Neural cell (in vitro differentiated cells): ENCODE data around the gene TMTC1. TPM values are rescaled to one million over a fixed set of nuclear protein-coding genes. Genes with fewer than 3 reads are reported as not detected.

Experiments
- H2AFZ ChIP-seq: fragments of 200-600, 300-800 bp; sonication (generic), shearing (Covaris generic); 2 replicates; pipeline ENCODE4 v1.6.0; 2014; ENCODE audit warnings: low read depth, mild to moderate bottlenecking, antibody characterized with exemption, low read length, moderate library complexity
- H3F3A ChIP-seq: fragments of 200-600 bp; shearing (Covaris generic); 2 replicates; pipeline ENCODE4 v1.6.1; 2016; ENCODE audit warnings: mild to moderate bottlenecking, moderate library complexity, mixed read lengths, antibody characterized with exemption, low read length; ENCODE audit not compliant: insufficient read depth, poor library complexity, severe bottlenecking
- H3K27ac ChIP-seq: fragments of 200-600, 300-800 bp; sonication (generic), shearing (Covaris generic); 2 replicates; pipeline ENCODE4 v1.5.1; 2014; ENCODE audit warnings: mild to moderate bottlenecking, low read length, moderate library complexity
- H3K27me3 ChIP-seq: fragments of 300-800, 200-600 bp; sonication (generic), shearing (Covaris generic); 2 replicates; pipeline ENCODE4 v1.6.0; 2014; ENCODE audit warnings: mild to moderate bottlenecking, low read depth, low read length, moderate library complexity; ENCODE audit not compliant: insufficient read depth
- H3K36me3 ChIP-seq: fragments of 300-800, 200-600 bp; sonication (generic), shearing (Covaris generic); 2 replicates; pipeline ENCODE4 v1.5.1; 2014; ENCODE audit warnings: mild to moderate bottlenecking, antibody characterized with exemption, low read length, moderate library complexity; ENCODE audit not compliant: insufficient read depth
- H3K4me2 ChIP-seq: fragments of 300-800, 200-600 bp; sonication (generic), shearing (Covaris generic); 2 replicates; pipeline ENCODE4 v1.6.0; 2014; ENCODE audit warnings: mild to moderate bottlenecking, low read length
- H3K4me3 ChIP-seq: fragments of 300-800, 200-600 bp; sonication (generic), shearing (Covaris generic); 2 replicates; pipeline ENCODE4 v1.5.1; 2014; ENCODE audit warnings: mild to moderate bottlenecking, low read length, moderate library complexity
- H3K79me2 ChIP-seq: fragments of 200-600 bp; shearing (Covaris generic); replicated peaks from 2 replicates; pipeline ENCODE4 v1.6.0; 2014; ENCODE audit warnings: mild to moderate bottlenecking, low read length, moderate library complexity; ENCODE audit not compliant: insufficient read depth
- H3K9ac ChIP-seq: fragments of 300-800, 200-600 bp; sonication (generic), shearing (Covaris generic); 2 replicates; pipeline ENCODE4 v1.6.1; 2016; ENCODE audit warnings: mild to moderate bottlenecking, low read length, mixed read lengths
- H3K9me2 ChIP-seq: fragments of 200-600 bp; shearing (Covaris generic); 2 replicates; pipeline ENCODE4 v1.6.1; 2016; ENCODE audit warnings: mild to moderate bottlenecking, low read length, mixed read lengths; ENCODE audit not compliant: insufficient read depth
- H3K9me3 ChIP-seq: fragments of 200-600, 300-800 bp; sonication (generic), shearing (Covaris generic); 2 replicates; pipeline ENCODE4 v1.6.1; 2016; ENCODE audit warnings: mild to moderate bottlenecking, mixed run types, low read length, moderate library complexity, mixed read lengths
- H4K20me1 ChIP-seq: fragments of 200-600 bp; shearing (Covaris generic); 2 replicates; pipeline ENCODE4 v1.6.1; 2016; ENCODE audit warnings: mild to moderate bottlenecking, mixed run types; ENCODE audit not compliant: insufficient read depth
- EP300 ChIP-seq: fragments of 450-650 bp; conservative IDR thresholded peaks from 2 replicates; pipeline ENCODE4 v1.6.1; 2014; ENCODE audit warnings: antibody characterized with exemption, mild to moderate bottlenecking, moderate library complexity; ENCODE audit not compliant: poor library complexity, severe bottlenecking
- EZH2 ChIP-seq: fragments of 200-600, 300-800 bp; shearing (Covaris generic), sonication (generic); IDR thresholded peaks from 2 replicates; pipeline ENCODE4 v1.6.1; 2014; ENCODE audit warnings: antibody characterized with exemption, low read length, borderline replicate concordance, mild to moderate bottlenecking; ENCODE audit not compliant: insufficient read depth, poor library complexity, severe bottlenecking
- MXI1 ChIP-seq: fragments of 450-650 bp; conservative IDR thresholded peaks from 2 replicates; pipeline ENCODE4 v1.6.1; 2014; ENCODE audit warnings: antibody characterized with exemption, mild to moderate bottlenecking; ENCODE audit not compliant: poor library complexity, severe bottlenecking
- POLR2AphosphoS5 ChIP-seq: IDR thresholded peaks from 2 replicates; pipeline ENCODE4 v1.6.1; 2012
- RAD21 ChIP-seq: fragments of 450-650 bp; conservative IDR thresholded peaks from 2 replicates; pipeline ENCODE4 v1.6.1; 2014; ENCODE audit warnings: antibody characterized with exemption, mild to moderate bottlenecking, moderate library complexity
- SMC3 ChIP-seq: fragments of 450-650 bp; conservative IDR thresholded peaks from 2 replicates; pipeline ENCODE4 v1.6.1; 2014; ENCODE audit warnings: antibody characterized with exemption, mild to moderate bottlenecking, moderate library complexity; ENCODE audit not compliant: poor library complexity
- TAF1 ChIP-seq: IDR thresholded peaks from 2 replicates; pipeline ENCODE4 v1.6.1; 2012; ENCODE audit warnings: low read depth
- polyA plus RNA-seq: library from polyadenylated mRNA; depleted of rRNA; stranded (reverse); fragments of >200 nt; gene quantifications from 2 replicates; pipeline ENCODE4 v1.2.3, GENCODE V29; 2014
- TF ChIP-seq, protein P1 (sequence below): IDR thresholded peaks from 2 replicates; pipeline ENCODE4 v1.6.1; 2012; ENCODE audit warnings: borderline replicate concordance
- TF ChIP-seq, protein P2 (sequence below): fragments of 450-650 bp; IDR thresholded peaks from 2 replicates; pipeline ENCODE4 v1.5.1; 2014; ENCODE audit warnings: antibody characterized with exemption, mild to moderate bottlenecking, moderate library complexity; ENCODE audit not compliant: poor library complexity, severe bottlenecking

TMTC1 gene
- polyA plus RNA-seq, 1 donor from 2014 or later = 10.0 TPM

DNA sequence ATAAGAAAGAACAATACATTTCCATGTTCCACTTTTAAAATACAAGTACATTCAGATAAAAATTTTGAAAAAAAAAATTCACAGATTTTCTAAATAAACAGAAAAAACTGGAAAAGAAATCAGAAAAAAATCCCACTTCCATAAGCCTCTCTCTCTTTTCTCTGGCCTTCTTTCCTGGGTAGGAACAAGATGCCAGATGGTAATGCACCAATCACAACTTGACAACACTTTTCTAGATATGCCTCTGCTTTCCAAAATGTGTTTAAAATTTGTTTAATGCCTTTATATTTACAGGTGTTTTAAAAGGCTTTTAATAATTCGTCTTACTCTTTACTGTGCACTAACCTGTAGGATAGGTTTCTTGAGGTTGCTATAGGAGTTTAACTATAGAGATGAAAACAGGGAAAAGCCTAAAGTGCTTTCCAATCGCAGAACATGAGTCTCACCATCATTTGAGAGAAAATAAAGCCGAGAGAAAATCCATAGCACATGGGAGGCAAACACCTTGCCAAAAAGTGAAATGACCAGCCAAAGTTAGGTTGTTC lies 74.2 kb downstream of the TMTC1 start:
- H3K4me3 ChIP-seq = no peak overlapping the region
- H3K27ac ChIP-seq = no peak overlapping the region

DNA sequence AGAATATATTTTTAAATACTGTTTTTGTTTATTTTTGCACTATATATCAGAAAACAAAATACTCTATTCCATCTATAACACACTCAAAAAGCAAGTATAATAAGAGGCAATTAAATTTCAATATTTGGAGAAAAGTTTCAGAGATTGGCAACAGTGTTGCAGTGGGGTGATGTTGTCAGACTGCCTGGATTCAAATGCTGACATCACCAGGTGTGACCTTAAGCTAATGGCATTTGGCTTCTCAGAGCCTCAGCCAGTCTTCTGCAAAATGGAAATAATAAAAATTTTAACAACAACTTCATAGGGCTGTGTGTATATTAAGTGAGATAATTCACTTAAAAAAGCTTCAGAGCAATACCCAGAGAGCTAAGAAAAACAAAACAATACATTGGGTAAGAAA lies 74.7 kb downstream of the TMTC1 start:
- no peaks in the 10 kb centered on the region for H3K9me2 ChIP-seq
- H2AFZ ChIP-seq = no peak overlapping the region
- TF ChIP-seq, protein P1, sequence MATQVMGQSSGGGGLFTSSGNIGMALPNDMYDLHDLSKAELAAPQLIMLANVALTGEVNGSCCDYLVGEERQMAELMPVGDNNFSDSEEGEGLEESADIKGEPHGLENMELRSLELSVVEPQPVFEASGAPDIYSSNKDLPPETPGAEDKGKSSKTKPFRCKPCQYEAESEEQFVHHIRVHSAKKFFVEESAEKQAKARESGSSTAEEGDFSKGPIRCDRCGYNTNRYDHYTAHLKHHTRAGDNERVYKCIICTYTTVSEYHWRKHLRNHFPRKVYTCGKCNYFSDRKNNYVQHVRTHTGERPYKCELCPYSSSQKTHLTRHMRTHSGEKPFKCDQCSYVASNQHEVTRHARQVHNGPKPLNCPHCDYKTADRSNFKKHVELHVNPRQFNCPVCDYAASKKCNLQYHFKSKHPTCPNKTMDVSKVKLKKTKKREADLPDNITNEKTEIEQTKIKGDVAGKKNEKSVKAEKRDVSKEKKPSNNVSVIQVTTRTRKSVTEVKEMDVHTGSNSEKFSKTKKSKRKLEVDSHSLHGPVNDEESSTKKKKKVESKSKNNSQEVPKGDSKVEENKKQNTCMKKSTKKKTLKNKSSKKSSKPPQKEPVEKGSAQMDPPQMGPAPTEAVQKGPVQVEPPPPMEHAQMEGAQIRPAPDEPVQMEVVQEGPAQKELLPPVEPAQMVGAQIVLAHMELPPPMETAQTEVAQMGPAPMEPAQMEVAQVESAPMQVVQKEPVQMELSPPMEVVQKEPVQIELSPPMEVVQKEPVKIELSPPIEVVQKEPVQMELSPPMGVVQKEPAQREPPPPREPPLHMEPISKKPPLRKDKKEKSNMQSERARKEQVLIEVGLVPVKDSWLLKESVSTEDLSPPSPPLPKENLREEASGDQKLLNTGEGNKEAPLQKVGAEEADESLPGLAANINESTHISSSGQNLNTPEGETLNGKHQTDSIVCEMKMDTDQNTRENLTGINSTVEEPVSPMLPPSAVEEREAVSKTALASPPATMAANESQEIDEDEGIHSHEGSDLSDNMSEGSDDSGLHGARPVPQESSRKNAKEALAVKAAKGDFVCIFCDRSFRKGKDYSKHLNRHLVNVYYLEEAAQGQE = no peak
- TF ChIP-seq EP300 = no peak
- TF ChIP-seq EZH2 = no peak
- no peak for TF ChIP-seq SMC3
- no peak for TF ChIP-seq TAF1
- no peak for TF ChIP-seq MXI1
- TF ChIP-seq POLR2AphosphoS5 = no peak
- TF ChIP-seq RAD21 = no peak
- TF ChIP-seq, protein P2, sequence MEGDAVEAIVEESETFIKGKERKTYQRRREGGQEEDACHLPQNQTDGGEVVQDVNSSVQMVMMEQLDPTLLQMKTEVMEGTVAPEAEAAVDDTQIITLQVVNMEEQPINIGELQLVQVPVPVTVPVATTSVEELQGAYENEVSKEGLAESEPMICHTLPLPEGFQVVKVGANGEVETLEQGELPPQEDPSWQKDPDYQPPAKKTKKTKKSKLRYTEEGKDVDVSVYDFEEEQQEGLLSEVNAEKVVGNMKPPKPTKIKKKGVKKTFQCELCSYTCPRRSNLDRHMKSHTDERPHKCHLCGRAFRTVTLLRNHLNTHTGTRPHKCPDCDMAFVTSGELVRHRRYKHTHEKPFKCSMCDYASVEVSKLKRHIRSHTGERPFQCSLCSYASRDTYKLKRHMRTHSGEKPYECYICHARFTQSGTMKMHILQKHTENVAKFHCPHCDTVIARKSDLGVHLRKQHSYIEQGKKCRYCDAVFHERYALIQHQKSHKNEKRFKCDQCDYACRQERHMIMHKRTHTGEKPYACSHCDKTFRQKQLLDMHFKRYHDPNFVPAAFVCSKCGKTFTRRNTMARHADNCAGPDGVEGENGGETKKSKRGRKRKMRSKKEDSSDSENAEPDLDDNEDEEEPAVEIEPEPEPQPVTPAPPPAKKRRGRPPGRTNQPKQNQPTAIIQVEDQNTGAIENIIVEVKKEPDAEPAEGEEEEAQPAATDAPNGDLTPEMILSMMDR = no peak
- H4K20me1 ChIP-seq = no peaks in the 10 kb centered on the region
- H3K79me2 ChIP-seq = no peaks in the 10 kb centered on the region
- no peak overlapping the region for H3K9ac ChIP-seq
- no peak overlapping the region for H3K4me3 ChIP-seq
- no peaks in the 10 kb centered on the region for H3F3A ChIP-seq
- H3K9me3 ChIP-seq = no peaks in the 10 kb centered on the region
- no peaks in the 10 kb centered on the region for H3K27me3 ChIP-seq
- H3K36me3 ChIP-seq = no peaks in the 10 kb centered on the region
- H3K4me2 ChIP-seq = no peak overlapping the region
- no peak overlapping the region for H3K27ac ChIP-seq

More for the DNA sequence above, 74.2 kb downstream of the TMTC1 start:
- H3K27me3 ChIP-seq = no peaks in the 10 kb centered on the region
- TF ChIP-seq EZH2 = no peak
- no peak for TF ChIP-seq RAD21
- no peaks in the 10 kb centered on the region for H3K79me2 ChIP-seq
- H3K9me3 ChIP-seq = no peaks in the 10 kb centered on the region
- H2AFZ ChIP-seq = no peak overlapping the region
- H3F3A ChIP-seq = no peaks in the 10 kb centered on the region
- no peaks in the 10 kb centered on the region for H3K9me2 ChIP-seq
- H3K4me2 ChIP-seq = no peak overlapping the region
- no peaks in the 10 kb centered on the region for H4K20me1 ChIP-seq
- no peak overlapping the region for H3K9ac ChIP-seq
- H3K36me3 ChIP-seq = no peaks in the 10 kb centered on the region

DNA sequence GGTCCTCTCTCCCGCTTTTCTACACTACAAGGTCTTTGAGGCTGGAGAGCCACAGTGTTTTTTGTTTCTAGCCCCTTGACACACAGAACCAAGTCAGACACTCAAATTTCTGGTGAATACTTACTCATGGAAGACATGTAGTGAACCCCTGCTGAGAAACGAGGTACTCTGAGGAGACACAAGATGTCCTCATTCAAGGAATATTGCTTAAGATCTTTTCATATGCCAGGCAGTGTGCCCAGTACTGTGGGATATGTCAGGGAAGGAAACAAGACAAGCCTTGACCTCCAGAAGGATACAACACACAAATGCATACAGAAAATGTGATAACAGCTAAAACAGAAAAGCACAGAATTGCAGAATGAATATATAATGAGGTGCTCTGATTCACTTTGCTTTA lies 75.9 kb downstream of the TMTC1 start:
- no peaks in the 10 kb centered on the region for H3K36me3 ChIP-seq
- H3K27me3 ChIP-seq = no peaks in the 10 kb centered on the region
- no peaks in the 10 kb centered on the region for H4K20me1 ChIP-seq
- no peak overlapping the region for H3K4me2 ChIP-seq
- no peaks in the 10 kb centered on the region for H3K79me2 ChIP-seq
- no peak overlapping the region for H2AFZ ChIP-seq
- H3F3A ChIP-seq = no peaks in the 10 kb centered on the region
- no peaks in the 10 kb centered on the region for H3K9me2 ChIP-seq
- no peak overlapping the region for H3K9ac ChIP-seq
- TF ChIP-seq, protein P2 = no peak
- TF ChIP-seq RAD21 (no peak), TAF1 (no peak), SMC3 (no peak), EP300 (no peak), EZH2 (no peak), POLR2AphosphoS5 (no peak), MXI1 (no peak)
- TF ChIP-seq, protein P1 = no peak
- H3K9me3 ChIP-seq = no peaks in the 10 kb centered on the region
- H3K4me3 ChIP-seq = no peak overlapping the region
- no peak overlapping the region for H3K27ac ChIP-seq
